GM23338 (cell line): ENCODE results near the gene CTNNBIP1.

ENCODE experiments used
- CREB1 ChIP-seq: fragments of 250-450 bp; sonication (Bioruptor Pico); IDR thresholded peaks from 2 replicates; pipeline ENCODE4 v1.5.0; 2020; ENCODE audit warnings: low read depth, mild to moderate bottlenecking, moderate library complexity
- CTCF ChIP-seq, 2 experiments: fragments of 200-600 bp in 1 of 2; sonication (generic) in 1 of 2; conservative IDR thresholded peaks; 2 replicates each; pipeline versions ENCODE4 v1.5.1 to v1.6.1; 2016 to 2017; ENCODE audit warnings: antibody characterized with exemption in 2 of 2, low read depth in 2 of 2, mild to moderate bottlenecking in 2 of 2, moderate library complexity in 1 of 2
- ETS1 ChIP-seq: IDR thresholded peaks from 2 replicates; pipeline ENCODE4 v1.6.1; 2016; ENCODE audit warnings: antibody characterized with exemption
- EZH2 ChIP-seq: fragments of 200-600 bp; sonication (generic); IDR thresholded peaks from one replicate; pipeline ENCODE4 v1.8.0; 2017; ENCODE audit warnings: antibody characterized with exemption, mild to moderate bottlenecking, low read depth; ENCODE audit not compliant: unreplicated experiment
- EZH2phosphoT487 ChIP-seq: fragments of 200-600 bp; sonication (generic); IDR thresholded peaks from one replicate; pipeline ENCODE4 v1.8.1; 2018; ENCODE audit warnings: antibody characterized with exemption; ENCODE audit not compliant: unreplicated experiment
- JUNB ChIP-seq: IDR thresholded peaks from one replicate; pipeline ENCODE4 v1.6.1; 2016; ENCODE audit warnings: antibody characterized with exemption; ENCODE audit not compliant: unreplicated experiment
- NANOG ChIP-seq: IDR thresholded peaks from 2 replicates; pipeline ENCODE4 v1.6.1; 2016; ENCODE audit warnings: antibody characterized with exemption, borderline replicate concordance
- POLR2AphosphoS5 ChIP-seq: IDR thresholded peaks from 2 replicates; pipeline ENCODE4 v1.6.1; 2016; ENCODE audit warnings: antibody characterized with exemption, low read depth
- REST ChIP-seq: IDR thresholded peaks from one replicate; pipeline ENCODE4 v1.6.1; 2018; ENCODE audit warnings: antibody characterized with exemption; ENCODE audit not compliant: unreplicated experiment
- STAT1 ChIP-seq: IDR thresholded peaks from one replicate; pipeline ENCODE4 v1.6.1; 2016; ENCODE audit warnings: antibody characterized with exemption; ENCODE audit not compliant: unreplicated experiment
- ZNF331 ChIP-seq: fragments of 250-450 bp; sonication (Bioruptor Pico); IDR thresholded peaks from 2 replicates; pipeline ENCODE4 v1.5.0; 2020; ENCODE audit warnings: low read depth, mild to moderate bottlenecking, moderate library complexity
- ZNF462 ChIP-seq: fragments of 250-450 bp; sonication (Bioruptor Pico); IDR thresholded peaks from 2 replicates; pipeline ENCODE4 v1.5.0; 2020; ENCODE audit warnings: mild to moderate bottlenecking, moderate library complexity

DNA sequence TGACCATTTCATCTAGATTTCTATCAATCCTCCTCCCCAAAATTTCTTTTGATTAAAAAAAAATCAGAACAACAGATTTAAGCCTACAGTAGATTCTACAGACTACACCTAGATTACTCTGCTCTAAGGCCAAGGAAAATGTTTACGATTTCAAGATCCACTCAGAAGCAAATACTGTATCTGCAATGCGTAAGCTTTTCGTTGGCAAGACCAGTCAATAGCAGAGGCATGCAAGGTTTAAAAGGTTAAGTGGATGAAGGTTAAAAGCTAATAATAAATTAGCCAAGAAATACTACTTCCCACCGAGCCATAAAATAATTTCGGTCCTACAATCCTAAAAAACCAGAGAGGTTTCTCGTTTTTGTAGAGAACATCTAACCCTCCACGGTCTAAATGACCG lies 87.6 kb downstream of the CTNNBIP1 start:
- no peak for TF ChIP-seq POLR2AphosphoS5
- no peak for TF ChIP-seq CTCF (conservative IDR thresholded peaks at IDR 0.05; ENCODE audit: low read depth in 2 of 2)
- no peak for TF ChIP-seq EZH2
- TF ChIP-seq CREB1 (CRISPR knock-in tag) = no peak
- no peak for TF ChIP-seq EZH2phosphoT487
- no peak for TF ChIP-seq STAT1
- no peak for TF ChIP-seq ZNF462
- no peak for TF ChIP-seq ZNF331 (CRISPR knock-in tag)
- TF ChIP-seq REST = no peak
- TF ChIP-seq NANOG = no peak
- no peak for TF ChIP-seq JUNB
- TF ChIP-seq ETS1 = no peak
